EL (cell line): Measurements from ENCODE around the gene TEX38.
A peak's percentile ranks its signal among the peaks of the same experiment; 100 is the strongest.
"Not testable (repeated sequence)": the region's sequence is repeated elsewhere in the genome, so short reads cannot be mapped to it uniquely, and the experiment has no call there.

Source experiments
- DNase-seq: peaks from one replicate; pipeline ENCODE4 v3.0.0-alpha.2; 2016

TEX38 gene

DNA sequence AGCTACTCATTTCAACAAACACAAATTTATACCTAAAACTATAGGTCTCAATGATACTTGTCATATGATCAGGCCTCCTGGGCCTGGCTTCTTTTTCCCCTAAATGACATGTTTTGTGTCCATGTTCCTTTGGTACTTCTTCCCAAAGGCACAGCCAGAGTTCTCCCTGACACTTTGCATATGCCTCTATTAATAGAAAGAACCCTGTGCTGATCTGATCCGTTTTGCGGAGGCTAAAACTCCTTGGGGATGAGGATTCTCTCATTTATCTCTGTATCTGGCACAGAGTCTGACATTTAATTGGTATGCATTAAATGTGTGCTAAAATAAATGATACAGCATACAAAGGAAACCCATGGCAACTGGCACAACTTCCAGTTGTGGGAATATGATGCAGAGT, 15.0 kb upstream of the TEX38 start:
- DNase-seq = no peak

DNA sequence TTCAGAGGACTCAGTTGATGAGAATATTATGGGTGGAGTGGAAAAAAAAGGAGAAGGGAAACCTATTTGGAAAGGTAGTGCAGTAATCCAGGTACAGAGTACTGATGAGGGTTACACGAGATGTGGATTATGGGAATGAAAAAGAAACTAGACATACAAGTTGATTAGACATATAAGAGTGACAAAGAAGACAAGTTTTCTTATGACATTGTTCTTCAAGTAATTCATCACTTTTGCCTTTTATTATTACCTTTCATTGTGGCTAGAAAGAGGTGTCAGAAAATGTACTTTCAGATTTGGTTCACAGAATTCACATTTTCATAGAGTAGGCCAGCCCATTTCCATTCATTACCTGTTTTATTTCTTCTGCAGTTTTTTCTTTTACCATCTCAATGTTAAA, 13.9 kb upstream of the TEX38 start:
- no peak for DNase-seq

DNA sequence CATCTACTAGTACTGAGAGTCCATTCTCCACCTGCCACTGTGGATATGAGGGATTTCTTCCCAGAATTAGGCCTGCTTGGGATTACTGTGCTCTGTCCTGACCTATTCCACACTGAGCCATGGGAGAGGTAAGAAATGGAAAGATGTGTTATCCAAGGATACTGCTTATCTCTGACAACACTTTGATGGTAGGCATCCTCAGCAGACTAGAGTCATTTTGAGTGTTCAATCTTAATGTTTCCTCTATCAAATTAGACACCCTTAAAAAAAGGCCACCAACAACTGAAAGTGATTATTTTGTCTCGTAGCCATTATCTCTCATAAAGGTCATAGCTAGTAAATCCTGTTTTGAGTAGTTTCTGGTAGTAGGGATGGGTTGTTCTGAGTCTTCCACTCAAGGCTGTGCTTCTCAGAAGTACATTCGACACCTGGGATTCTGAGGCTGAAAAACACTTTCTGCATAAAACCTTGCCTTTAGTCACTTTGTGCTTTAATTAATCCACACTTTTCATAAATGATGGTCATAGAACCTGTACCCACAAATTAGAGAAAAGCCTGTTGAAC, 12.3 kb upstream of the TEX38 start:
- no peak for DNase-seq

DNA sequence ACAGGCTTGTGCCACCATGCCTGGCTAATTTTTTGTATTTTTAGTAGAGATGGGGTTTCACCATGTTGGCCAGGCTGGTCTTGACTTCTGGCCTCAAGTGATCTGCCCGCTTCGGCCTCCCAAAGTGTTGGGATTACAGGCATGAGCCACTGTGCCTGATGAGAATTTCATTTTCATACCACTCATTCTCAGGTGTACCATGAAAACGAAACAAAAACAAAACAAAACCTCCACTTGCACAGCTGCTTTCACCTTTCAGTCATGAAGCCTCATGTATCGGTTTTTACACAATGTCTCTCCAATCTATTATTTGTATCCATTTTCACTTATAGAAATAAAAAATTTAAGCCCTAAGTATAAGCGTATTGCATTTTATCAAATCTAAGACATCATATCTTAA, 11.5 kb upstream of the TEX38 start:
- not testable (repeated sequence) for DNase-seq

DNA sequence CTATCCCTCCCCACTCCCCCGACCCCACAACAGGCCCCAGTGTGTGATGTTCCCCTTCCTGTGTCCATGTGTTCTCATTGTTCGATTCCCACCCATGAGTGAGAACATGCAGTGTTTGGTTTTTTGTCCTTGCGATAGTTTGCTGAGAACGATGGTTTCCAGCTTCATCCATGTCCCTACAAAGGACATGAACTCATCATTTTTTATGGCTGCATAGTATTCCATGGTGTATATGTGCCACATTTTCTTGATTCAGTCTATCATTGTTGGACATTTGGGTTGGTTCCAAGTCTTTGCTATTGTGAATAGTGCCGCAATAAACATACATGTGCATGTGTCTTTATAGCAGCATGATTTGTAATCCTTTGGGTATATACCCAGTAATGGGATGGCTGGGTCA, 8.7 kb upstream of the TEX38 start:
- not testable (repeated sequence) for DNase-seq

DNA sequence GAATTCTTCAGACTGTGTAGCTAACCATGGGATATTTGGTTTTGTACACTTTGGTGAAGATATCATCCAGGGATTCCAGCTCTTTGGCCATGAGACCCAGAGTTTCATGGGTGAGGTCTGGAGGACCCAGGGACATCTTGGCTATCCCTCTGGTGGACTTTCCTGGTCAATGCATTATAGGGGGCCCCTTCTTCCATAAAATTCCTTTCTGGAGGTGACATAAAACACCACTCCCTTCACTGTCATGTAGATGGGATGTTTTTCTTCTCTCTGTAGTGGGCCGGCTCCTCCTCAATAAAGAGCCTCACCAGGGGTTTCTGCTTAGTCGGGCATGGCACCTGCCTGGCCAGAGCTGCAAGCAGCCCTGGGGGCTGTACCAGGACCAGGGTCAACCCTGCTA, 5.7 kb upstream of the TEX38 start:
- no peak for DNase-seq

DNA sequence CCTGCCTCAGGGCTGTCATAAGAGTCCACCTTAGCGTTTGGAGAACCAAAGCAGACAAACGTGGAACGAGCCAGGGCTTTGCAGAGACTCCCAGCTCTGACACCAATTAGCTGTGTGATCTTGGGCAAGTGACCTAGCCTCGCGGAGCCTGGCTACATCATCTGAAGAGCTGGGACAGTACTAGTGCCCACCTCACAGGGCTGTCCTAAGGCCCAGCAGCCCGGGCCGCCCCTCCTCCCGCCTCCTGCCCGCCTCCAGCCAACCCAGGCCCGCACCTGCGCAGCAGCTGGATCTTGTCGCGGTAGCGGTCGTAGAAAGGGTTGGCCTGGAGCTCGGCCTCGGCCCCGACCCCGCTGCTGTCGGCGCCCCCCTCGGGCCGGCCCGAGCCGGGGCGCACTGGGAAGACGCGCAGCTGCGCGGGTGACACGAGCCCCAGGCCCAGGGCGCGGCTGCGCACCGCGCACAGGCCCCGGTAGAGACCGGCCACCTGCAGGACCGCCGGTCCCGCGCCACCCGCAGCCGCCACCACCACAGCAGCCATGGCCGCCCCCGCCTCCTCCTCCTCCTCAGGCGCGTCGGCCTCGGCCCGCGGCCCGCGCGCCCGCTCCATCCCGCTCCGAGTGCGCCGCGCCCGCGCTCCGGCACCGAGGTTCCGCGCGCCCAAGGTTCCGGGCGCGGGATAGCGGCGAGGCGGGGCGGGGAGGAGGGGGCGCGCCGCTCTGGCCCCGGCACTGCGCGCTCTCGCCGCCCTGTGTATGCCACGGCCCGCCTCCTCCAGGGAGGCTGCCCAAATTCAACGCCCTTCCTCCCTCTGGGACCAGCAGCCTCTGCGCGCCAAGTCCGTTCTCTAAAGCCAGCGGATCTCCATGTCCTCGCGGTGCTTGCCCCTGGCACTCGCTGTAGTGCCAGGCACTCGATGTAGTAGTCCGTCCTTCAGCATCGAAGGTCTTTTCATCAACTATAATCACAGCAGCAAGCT, 3.6 kb upstream of the TEX38 start, which contains the start of gene ATPAF1:
Gene ATPAF1 (minus strand): TSS at position 583 of the 979 bp plus-strand sequence. CDS start 42 bp downstream, at position 541.
- DNase-seq = peak; percentile 79

DNA sequence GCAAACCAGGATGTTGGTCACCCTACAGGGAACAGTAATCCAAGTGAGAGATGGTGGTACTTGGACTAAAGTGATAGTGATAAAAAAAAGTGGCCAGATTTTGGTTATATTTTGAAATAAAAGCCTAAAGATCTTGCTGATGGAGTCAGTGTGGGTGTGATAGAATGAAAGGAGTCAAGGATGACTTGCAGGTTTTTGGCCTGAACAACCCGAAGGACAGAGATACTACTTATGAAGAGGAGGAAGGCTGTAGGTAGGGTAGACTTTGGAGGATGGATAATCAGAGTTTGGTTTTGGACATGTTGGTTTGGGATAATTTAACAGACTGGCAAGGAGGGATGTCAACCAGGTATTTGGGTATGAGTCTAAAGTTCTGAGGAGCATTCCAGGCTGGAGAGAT, 1.5 kb upstream of the TEX38 start:
- no peak for DNase-seq

DNA sequence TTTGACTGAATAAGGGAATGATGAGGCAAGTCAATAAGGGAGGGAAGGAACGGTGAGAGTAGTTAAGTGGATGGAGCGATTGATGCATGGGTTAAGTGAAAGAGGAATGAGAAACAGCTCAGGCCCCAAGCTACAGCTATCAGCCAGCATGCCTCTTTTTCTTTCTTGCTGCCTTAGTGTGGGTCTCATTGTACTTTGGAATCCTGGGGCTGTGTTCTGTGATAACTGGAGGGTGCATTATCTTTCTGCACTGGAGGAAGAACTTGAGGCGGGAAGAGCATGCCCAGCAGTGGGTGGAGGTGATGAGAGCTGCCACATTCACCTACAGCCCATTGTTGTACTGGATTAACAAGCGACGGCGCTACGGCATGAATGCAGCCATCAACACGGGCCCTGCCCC, 1.0 kb downstream of the TEX38 start:
- no peak for DNase-seq

DNA sequence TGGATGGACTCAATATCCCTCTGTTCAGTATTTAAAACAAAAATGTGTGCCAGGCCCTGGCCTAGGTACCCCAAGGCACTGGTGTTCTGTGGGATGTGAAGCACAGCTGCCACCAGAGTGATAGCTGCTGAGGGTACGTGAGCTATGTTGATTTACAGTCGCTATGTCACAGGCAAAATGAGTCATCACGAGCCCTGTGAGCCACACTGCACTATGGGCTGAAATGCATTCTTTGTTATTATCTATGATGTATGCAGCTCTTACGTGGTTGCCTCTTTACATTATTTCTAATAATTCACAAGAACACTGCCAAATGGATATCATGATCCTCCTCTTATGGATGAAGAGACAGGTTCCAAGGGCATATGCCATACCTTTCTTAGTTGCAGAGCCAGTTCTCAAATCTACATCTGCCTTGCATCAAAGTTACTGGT, 2.1 kb downstream of the TEX38 start:
- peak; percentile 66 for DNase-seq

DNA sequence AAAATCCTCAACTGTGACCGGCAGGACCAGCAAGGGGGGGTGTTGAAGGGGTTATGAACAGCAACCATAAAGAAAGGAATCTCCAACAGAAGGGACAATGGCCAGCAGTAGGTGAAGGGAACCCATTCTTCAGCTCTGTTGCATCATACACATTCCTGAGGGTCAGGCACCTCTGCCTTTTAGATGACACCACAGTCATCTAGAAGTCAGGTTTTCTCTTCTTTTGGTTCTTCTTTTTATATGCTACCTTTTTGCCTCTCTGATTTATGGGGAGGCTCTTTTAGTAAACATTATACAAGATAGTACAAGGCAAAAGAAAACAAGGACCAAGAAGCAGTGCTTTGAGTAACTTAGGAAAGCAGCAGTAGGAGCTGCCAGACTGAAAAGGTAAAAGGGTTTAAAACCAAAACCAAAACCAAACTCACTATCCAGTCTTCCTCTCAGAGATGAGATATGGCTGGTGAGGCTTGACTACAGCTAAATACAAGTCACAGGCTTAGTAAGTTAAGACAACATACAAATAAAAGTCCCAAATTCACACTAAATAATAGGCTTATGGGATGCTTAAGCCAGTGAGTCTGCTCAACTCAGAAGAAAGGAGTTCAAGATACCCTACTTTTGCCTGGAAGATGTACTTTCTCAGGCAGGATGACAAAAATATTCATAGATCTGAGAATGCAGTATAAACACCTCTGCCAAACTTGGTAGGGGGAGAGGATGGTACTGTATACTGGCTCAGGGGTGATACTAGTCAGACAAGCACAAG, 4.1 kb downstream of the TEX38 start:
- no peak for DNase-seq

DNA sequence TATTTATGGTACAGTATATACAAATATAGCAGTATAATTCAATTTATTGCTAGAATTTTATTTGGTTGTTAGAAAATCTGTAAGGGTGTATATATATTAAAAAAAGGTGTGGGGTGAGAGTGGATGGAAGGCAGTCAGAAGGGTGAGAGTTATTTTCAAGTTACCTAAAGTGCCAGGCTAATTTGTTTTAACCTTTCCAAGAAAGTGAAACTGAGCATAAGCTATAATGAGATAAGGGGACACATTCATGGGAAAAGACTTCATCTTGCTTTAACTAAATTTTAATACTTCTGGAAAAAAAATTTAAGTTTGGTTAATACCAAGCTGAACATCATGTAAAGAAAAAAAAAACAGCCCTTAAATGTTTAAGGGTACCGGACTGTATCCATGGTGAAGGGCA, 4.9 kb downstream of the TEX38 start:
- no peak for DNase-seq

DNA sequence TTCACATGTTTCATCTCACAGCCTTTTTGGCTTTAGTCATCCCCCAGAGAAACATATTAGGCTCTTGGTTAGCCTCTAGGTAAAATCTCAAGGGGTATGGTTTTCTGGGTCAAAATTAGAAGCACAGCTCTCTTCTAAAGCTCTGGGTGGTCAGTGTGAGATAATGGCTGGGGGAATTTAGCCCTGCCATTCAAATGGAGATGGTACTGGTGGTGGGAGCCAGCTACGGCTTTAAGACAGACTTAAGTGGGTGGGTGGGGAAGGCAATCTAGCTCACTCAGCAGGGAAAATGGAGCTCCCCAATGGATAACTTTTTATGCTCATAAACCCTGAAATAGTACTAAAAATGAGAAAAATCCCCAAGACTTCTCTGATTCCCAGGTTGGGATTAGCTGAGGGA, 5.7 kb downstream of the TEX38 start:
- no peak for DNase-seq

DNA sequence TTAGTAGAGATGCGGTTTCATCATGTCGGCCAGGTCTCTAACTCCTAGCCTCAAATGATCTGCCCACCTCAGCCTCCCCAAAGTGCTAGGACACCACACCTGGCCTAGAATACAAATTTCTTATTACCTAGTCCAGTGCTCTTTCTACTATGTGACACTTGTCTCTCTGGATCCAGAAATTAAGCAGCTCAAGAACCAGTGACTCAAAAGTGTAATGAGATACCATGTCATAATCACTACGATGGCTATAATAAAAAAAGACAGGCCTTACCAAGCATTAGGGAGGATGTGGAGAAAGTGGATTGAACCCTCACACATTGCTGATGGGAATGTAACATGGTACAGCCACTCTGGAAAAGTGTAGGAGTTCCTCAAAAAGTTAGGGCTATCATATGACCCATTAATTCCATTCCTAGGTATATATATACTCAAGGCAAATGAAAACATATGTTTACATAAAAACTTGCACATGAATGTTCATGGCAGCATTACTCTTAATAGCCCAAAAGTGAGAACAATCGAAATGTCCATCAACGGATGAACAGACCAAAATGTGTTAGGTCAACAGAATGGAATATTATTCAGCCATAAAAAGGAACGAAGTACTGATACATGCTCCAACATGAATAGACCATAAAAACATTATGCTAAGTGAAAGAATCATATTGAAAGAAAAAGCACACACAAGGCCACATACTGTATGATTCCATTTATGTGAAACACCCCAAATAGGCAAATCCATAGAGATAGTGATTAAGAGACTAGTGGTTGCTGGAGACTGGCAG, 8.3 kb downstream of the TEX38 start:
- no peak for DNase-seq

DNA sequence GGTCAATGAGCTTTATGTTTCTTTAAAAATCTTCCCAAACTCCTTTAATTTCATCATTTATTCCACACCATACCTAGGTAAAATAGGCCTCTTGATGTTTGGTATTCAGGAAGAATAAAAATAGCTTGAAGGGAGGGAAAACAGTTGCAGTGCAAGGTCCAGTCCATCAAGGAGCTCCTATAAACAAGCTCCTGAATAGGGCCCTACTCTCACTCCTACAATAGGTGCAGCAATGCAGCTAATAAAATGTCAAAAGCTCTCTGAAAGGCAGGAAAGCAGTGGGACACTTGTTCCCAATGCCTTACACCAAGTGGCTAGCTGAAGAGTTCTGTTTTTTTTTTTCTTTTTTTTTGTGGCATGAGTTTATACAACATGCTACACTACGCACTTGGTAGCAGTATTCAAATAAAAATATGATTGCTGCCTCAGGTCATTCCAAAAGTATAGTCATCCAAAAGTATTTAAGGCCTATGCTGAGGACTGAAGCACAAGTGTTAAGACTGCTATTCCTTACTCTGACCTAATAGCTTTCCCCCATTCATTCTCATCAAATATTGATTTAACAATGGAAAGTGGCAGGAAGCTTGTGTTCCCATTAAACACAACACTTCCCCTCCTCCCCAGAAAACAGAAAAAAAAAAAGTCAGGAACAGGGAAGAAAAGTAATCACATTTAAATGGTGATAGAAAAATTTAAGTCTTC, 9.8 kb downstream of the TEX38 start:
- no peak for DNase-seq

DNA sequence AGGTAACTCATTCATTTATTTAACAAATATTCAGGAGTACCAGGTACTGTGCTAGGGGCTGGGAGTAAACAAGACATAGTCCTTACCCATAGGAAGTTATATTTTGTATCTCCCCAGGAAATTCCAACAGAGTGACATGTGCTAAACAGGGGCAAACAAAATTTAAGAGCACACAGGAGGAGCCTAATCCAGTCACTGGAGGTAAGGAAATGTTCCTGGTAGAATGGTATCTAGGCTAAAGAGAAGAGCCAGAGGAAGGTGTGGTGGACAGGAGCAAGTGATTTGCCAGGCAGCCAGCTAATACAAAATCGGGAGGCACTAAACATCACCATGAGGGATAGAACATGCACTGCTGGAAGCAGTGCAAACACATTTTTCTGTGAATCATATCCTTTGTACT, 10.4 kb downstream of the TEX38 start:
- no peak for DNase-seq

DNA sequence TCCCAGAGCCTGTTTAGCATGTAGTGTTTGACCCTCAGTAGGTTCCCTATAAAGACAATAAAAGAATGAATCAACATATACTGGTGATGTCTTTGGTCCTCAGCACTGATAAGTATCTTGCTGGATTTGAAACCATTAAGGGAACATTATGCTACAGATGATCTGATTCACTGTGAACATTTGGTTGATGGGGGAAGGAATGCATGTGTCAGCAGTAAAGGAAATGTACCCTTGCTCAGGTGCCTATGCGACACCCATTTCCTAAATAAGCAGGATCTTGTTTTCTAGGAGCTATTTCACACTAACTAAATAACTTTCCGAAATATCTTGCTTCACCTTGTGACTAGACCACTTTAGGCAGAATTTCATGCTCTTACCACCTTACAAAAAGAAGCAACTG, 13.0 kb downstream of the TEX38 start:
- DNase-seq = no peak

DNA sequence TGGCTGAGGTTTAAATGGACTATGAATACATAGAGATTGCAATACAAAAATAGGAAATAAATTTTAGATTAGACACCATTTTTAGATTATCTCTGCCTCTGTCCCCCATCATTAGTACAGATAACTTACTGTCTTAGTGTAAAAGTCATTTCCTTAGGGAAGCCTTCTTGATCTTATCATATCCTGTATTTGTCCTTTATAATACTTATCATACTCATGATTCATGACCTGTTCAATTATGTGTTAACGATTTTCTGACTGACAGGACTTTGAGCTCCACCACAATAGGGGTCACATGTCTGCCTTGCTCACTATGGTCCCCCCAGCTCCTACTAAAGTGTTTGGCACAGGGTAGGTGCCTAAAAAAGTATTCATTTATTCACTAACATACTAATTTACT, 14.6 kb downstream of the TEX38 start:
- DNase-seq = no peak

DNA sequence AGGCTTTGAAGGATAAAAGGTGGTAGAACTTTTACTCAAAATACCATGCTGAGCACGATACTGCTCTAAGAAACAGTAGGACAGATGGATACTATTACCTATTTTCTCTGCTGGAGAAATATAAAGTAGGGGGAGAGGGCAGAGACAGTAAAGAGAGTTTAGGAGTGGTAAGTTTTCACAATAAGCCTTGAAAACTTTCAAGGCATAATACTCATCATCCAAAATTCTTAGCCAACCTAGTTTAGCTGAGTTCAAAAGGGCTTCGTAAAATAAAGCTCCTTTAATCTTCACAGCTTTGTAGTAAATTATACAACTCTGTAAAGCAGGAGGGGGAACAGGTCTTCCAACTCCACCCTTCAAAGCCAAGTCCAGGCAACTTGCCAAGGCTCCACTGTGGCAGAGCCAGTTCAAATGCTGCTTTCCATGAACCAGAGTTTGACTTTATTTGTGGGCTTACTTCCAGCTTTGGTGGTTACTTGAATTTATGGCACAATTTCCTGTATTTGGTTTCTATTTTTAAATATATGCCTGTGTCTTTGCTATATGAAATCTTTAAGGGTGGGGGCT, 15.5 kb downstream of the TEX38 start:
- DNase-seq = peak; percentile 27

DNA sequence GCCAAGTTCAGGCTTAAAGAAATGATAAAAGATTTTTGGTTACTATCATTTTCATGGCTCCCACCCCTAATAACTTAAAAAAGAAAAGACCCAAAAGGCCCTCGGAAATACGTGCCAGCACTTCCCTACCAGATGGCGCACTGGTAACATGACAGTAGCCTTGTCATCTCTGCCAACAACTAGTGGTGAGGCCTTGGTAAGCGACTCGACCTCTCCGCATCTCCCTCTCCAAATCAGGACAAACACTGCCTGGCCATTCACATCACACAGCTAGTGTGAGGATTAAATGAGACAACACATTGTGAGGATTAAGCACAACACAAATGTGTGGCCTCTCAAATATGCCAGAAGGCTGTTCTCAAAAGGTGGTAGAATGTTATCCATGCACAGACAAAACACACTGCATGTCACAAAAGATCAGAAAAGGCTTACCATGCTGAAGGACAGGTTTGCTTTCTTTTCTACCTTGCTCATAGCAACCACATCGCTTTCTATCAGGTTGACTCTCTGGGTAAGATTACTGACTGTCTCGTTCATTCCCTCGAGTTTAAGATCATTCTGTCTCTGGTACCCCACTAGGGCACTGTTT, 16.4 kb downstream of the TEX38 start:
- DNase-seq = no peak

DNA sequence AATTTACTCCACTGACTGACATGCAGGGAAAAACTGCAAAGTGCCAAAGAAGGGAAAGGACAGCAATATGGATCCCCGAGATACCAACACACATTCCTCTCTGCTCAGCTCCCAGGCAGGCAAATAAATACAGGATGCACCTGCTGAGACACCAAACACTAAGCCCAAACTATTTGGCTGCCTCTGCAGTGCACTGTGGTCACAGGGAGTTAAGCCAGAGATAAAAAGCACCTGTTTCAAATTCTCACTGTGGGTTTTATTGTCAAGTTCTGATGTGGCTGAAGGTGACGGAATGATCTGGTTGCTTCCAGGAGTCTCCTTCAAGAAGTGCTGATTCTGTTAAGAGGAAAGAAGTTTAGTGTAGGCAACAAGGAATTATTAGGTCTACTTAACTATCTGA, 17.7 kb downstream of the TEX38 start:
- DNase-seq = no peak
